ENCODE results near the gene ARMC3. TPM values are rescaled to one million over a fixed set of nuclear protein-coding genes. Genes with fewer than 3 reads are reported as not detected.

ARMC3 gene
- total RNA-seq, 4 donors from 2014 or later, result 0.34 to 51.2 (median 16.3) TPM; not detected in 1

- Histone ChIP-seq H3K4me1 (no peaks in the 10 kb centered on the region), H3K9me3 (no peaks in the 10 kb centered on the region), H3K4me3 (no peak overlapping the region), H3K27me3 (no peaks in the 10 kb centered on the region), H3K36me3 (no peaks in the 10 kb centered on the region), H3K27ac (no peak overlapping the region)
- no peak for DNase-seq
- intact Hi-C loops (cut with DNase I; ENCODE audit: low total_unique reads), result no loop called here
- TF ChIP-seq CTCF (IDR thresholded peaks at IDR 0.05) (no peak), POLR2A (IDR thresholded peaks at IDR 0.05) (no peak)
Observed at GRCh38 chr10:23073527-23073926, 145.7 kb downstream of the ARMC3 start.

GRCh38 chr10:23075672-23076071 is 147.8 kb downstream of the ARMC3 start:
- intact Hi-C loops (cut with DNase I; ENCODE audit: low total_unique reads), result no loop called here
- TF ChIP-seq CTCF (IDR thresholded peaks at IDR 0.05), result no peak
- no peak for TF ChIP-seq POLR2A (IDR thresholded peaks at IDR 0.05)
- Histone ChIP-seq H3K4me3 (no peak overlapping the region), H3K27ac (no peak overlapping the region), H3K4me1 (no peaks in the 10 kb centered on the region), H3K36me3 (no peaks in the 10 kb centered on the region), H3K9me3 (no peaks in the 10 kb centered on the region), H3K27me3 (no peaks in the 10 kb centered on the region)
- no peak for DNase-seq

GRCh38 chr10:23078114-23078513 is 150.3 kb downstream of the ARMC3 start:
- no peak for DNase-seq
- Histone ChIP-seq H3K4me1 (no peaks in the 10 kb centered on the region), H3K27me3 (no peaks in the 10 kb centered on the region), H3K9me3 (no peaks in the 10 kb centered on the region), H3K4me3 (no peak overlapping the region), H3K36me3 (no peaks in the 10 kb centered on the region), H3K27ac (no peak overlapping the region)
- TF ChIP-seq POLR2A (IDR thresholded peaks at IDR 0.05), result no peak
- no peak for TF ChIP-seq CTCF (IDR thresholded peaks at IDR 0.05)
- intact Hi-C loops (cut with DNase I; ENCODE audit: low total_unique reads), result no loop called here

GRCh38 chr10:23079700-23080099 is 151.8 kb downstream of the ARMC3 start:
- no peaks in the 10 kb centered on the region for H3K27me3 ChIP-seq
- H3K4me1 ChIP-seq, result no peaks in the 10 kb centered on the region
- H3K27ac ChIP-seq, result no peak overlapping the region
- no peaks in the 10 kb centered on the region for H3K9me3 ChIP-seq
- DNase-seq, result no peak
- intact Hi-C loops (cut with DNase I; ENCODE audit: low total_unique reads), result no loop called here
- no peak overlapping the region for H3K4me3 ChIP-seq
- TF ChIP-seq CTCF (IDR thresholded peaks at IDR 0.05), result no peak
- TF ChIP-seq POLR2A (IDR thresholded peaks at IDR 0.05), result no peak
- H3K36me3 ChIP-seq, result no peaks in the 10 kb centered on the region

- Histone ChIP-seq H3K36me3 (no peaks in the 10 kb centered on the region), H3K27ac (no peak overlapping the region), H3K9me3 (no peaks in the 10 kb centered on the region), H3K4me3 (no peak overlapping the region), H3K4me1 (no peaks in the 10 kb centered on the region), H3K27me3 (no peaks in the 10 kb centered on the region)
- intact Hi-C loops (cut with DNase I; ENCODE audit: low total_unique reads), result no loop called here
- TF ChIP-seq POLR2A (IDR thresholded peaks at IDR 0.05), result no peak
- TF ChIP-seq CTCF (IDR thresholded peaks at IDR 0.05), result no peak
- no peak for DNase-seq
Observed at GRCh38 chr10:23080262-23080661, 152.4 kb downstream of the ARMC3 start.

All from uterus (tissue), 4 donors.